GM23338 (cell line): ENCODE data around the gene TOM1. TPM values are rescaled to one million over a fixed set of nuclear protein-coding genes. Genes with fewer than 3 reads are reported as not detected.

Experiments used
- ATAC-seq: fragments of 200-7000 bp; cut with Tn5 transposase; 3 replicates; pipeline ENCODE4 v1.9.1; 2020
- DNase-seq: peaks from one replicate; pipeline ENCODE4 v3.0.0-alpha.2; 2015; ENCODE audit warnings: low spot score
- H2AFZ ChIP-seq: fragments of 200-600 bp; sonication (generic); 2 replicates; pipeline ENCODE4 v1.8.0; 2016; ENCODE audit warnings: antibody characterized with exemption, mild to moderate bottlenecking, moderate library complexity
- H3F3A ChIP-seq: fragments of 200-600 bp; sonication (generic); replicated peaks from 2 replicates; pipeline ENCODE4 v1.8.0; 2017; ENCODE audit warnings: antibody characterized with exemption, mixed run types, low read depth
- H3K27ac ChIP-seq: fragments of 200-600 bp; sonication (generic); 2 replicates; pipeline ENCODE4 v1.6.1; 2016; ENCODE audit warnings: low read depth
- H3K27me3 ChIP-seq: fragments of 200-600 bp; sonication (generic); 2 replicates; pipeline ENCODE4 v1.8.0; 2016; ENCODE audit warnings: mild to moderate bottlenecking, mixed run types, moderate library complexity; ENCODE audit not compliant: insufficient read depth
- H3K36me3 ChIP-seq: fragments of 200-600 bp; sonication (generic); 2 replicates; pipeline ENCODE4 v1.8.0; 2016; ENCODE audit warnings: mild to moderate bottlenecking; ENCODE audit not compliant: insufficient read depth
- H3K4me1 ChIP-seq: fragments of 200-600 bp; sonication (generic); 2 replicates; pipeline ENCODE4 v1.8.0; 2016; ENCODE audit warnings: mild to moderate bottlenecking, moderate library complexity; ENCODE audit not compliant: insufficient read depth
- H3K4me2 ChIP-seq: fragments of 200-600 bp; sonication (generic); 2 replicates; pipeline ENCODE4 v1.7.1; 2017; ENCODE audit warnings: mixed run types
- H3K4me3 ChIP-seq: fragments of 200-600 bp; sonication (generic); 2 replicates; pipeline ENCODE4 v1.6.1; 2016; ENCODE audit warnings: mixed run types
- H3K79me2 ChIP-seq: fragments of 200-600 bp; sonication (generic); replicated peaks from 2 replicates; pipeline ENCODE4 v1.8.0; 2017; ENCODE audit warnings: mild to moderate bottlenecking; ENCODE audit not compliant: insufficient read depth
- H3K9me2 ChIP-seq: fragments of 200-600 bp; sonication (generic); 2 replicates; pipeline ENCODE4 v1.8.0; 2017; ENCODE audit not compliant: insufficient read depth
- H4K20me1 ChIP-seq: fragments of 200-600 bp; sonication (generic); replicated peaks from 2 replicates; pipeline ENCODE4 v1.8.0; 2017; ENCODE audit warnings: mild to moderate bottlenecking; ENCODE audit not compliant: insufficient read depth
- H3K27ac Mint-ChIP-seq: 2 replicates; pipeline ENCODE4 v1.8.0; 2020; ENCODE audit warnings: inconsistent platforms, mild to moderate bottlenecking, moderate library complexity, mixed read lengths
- H3K27me3 Mint-ChIP-seq: 3 replicates; pipeline ENCODE4 v1.8.0; 2022; ENCODE audit warnings: low read depth, mild to moderate bottlenecking, moderate library complexity, mixed read lengths, inconsistent platforms; ENCODE audit not compliant: insufficient read depth, poor library complexity
- H3K36me3 Mint-ChIP-seq: 3 replicates; pipeline ENCODE4 v1.8.0; 2021; ENCODE audit warnings: low read depth, mild to moderate bottlenecking, inconsistent platforms, moderate library complexity, mixed read lengths
- H3K4me1 Mint-ChIP-seq: 3 replicates; pipeline ENCODE4 v1.8.0; 2020; ENCODE audit warnings: mild to moderate bottlenecking, inconsistent platforms, mixed read lengths
- H3K4me3 Mint-ChIP-seq: 3 replicates; pipeline ENCODE4 v1.8.0; 2021; ENCODE audit warnings: moderate library complexity, mild to moderate bottlenecking, inconsistent platforms, mixed read lengths
- H3K9me3 Mint-ChIP-seq: 3 replicates; pipeline ENCODE4 v1.8.0; 2020; ENCODE audit warnings: moderate library complexity, mild to moderate bottlenecking, inconsistent platforms, mixed read lengths
- CREB1 ChIP-seq: fragments of 250-450 bp; sonication (Bioruptor Pico); IDR thresholded peaks from 2 replicates; pipeline ENCODE4 v1.5.0; 2020; ENCODE audit warnings: low read depth, mild to moderate bottlenecking, moderate library complexity
- ETS1 ChIP-seq: IDR thresholded peaks from 2 replicates; pipeline ENCODE4 v1.6.1; 2016; ENCODE audit warnings: antibody characterized with exemption
- EZH2 ChIP-seq: fragments of 200-600 bp; sonication (generic); IDR thresholded peaks from one replicate; pipeline ENCODE4 v1.8.0; 2017; ENCODE audit warnings: antibody characterized with exemption, mild to moderate bottlenecking, low read depth; ENCODE audit not compliant: unreplicated experiment
- EZH2phosphoT487 ChIP-seq: fragments of 200-600 bp; sonication (generic); IDR thresholded peaks from one replicate; pipeline ENCODE4 v1.8.1; 2018; ENCODE audit warnings: antibody characterized with exemption; ENCODE audit not compliant: unreplicated experiment
- JUNB ChIP-seq: IDR thresholded peaks from one replicate; pipeline ENCODE4 v1.6.1; 2016; ENCODE audit warnings: antibody characterized with exemption; ENCODE audit not compliant: unreplicated experiment
- NANOG ChIP-seq: IDR thresholded peaks from 2 replicates; pipeline ENCODE4 v1.6.1; 2016; ENCODE audit warnings: antibody characterized with exemption, borderline replicate concordance
- POLR2AphosphoS5 ChIP-seq: IDR thresholded peaks from 2 replicates; pipeline ENCODE4 v1.6.1; 2016; ENCODE audit warnings: antibody characterized with exemption, low read depth
- REST ChIP-seq: IDR thresholded peaks from one replicate; pipeline ENCODE4 v1.6.1; 2018; ENCODE audit warnings: antibody characterized with exemption; ENCODE audit not compliant: unreplicated experiment
- STAT1 ChIP-seq: IDR thresholded peaks from one replicate; pipeline ENCODE4 v1.6.1; 2016; ENCODE audit warnings: antibody characterized with exemption; ENCODE audit not compliant: unreplicated experiment
- ZNF114 ChIP-seq: fragments of 250-450 bp; sonication (Bioruptor Pico); IDR thresholded peaks from 2 replicates; pipeline ENCODE4 v1.5.0; 2020; ENCODE audit warnings: mild to moderate bottlenecking, moderate library complexity
- ZNF331 ChIP-seq: fragments of 250-450 bp; sonication (Bioruptor Pico); IDR thresholded peaks from 2 replicates; pipeline ENCODE4 v1.5.0; 2020; ENCODE audit warnings: low read depth, mild to moderate bottlenecking, moderate library complexity
- polyA plus RNA-seq: library from polyadenylated mRNA; unstranded; fragments of >200 nt; fragmentation: Nextera tagmentation; extraction: Ambion mirVana; gene quantifications from 2 replicates; pipeline ENCODE4 v1.2.1, GENCODE V29; 2016
- total RNA-seq: library from RNA; depleted of rRNA; stranded (reverse); fragments of >200 nt; shearing (Covaris generic); gene quantifications from 2 replicates; pipeline ENCODE4 v1.2.3, GENCODE V29; 2014
- TF ChIP-seq, protein P1 (sequence below), 2 experiments: fragments of 200-600 bp in 1 of 2; sonication (generic) in 1 of 2; conservative IDR thresholded peaks; 2 replicates each; pipeline versions ENCODE4 v1.5.1 to v1.6.1; 2016 to 2017; ENCODE audit warnings: antibody characterized with exemption in 2 of 2, low read depth in 2 of 2, mild to moderate bottlenecking in 2 of 2, moderate library complexity in 1 of 2
- TF ChIP-seq, protein P2 (sequence below): fragments of 250-450 bp; sonication (Bioruptor Pico); IDR thresholded peaks from 2 replicates; pipeline ENCODE4 v1.5.0; 2020; ENCODE audit warnings: mild to moderate bottlenecking, moderate library complexity

TOM1 gene
- total and polyA plus RNA-seq, 2 experiments from 2014 or later = 10.9 to 17.8 TPM

- H3K27ac ChIP-seq = no peak overlapping the region
- H3F3A ChIP-seq = no peaks in the 10 kb centered on the region
- TF ChIP-seq JUNB = no peak
- TF ChIP-seq ZNF331 (CRISPR knock-in tag) = no peak
- no peak for TF ChIP-seq ETS1
- no peak for TF ChIP-seq EZH2
- TF ChIP-seq EZH2phosphoT487 = no peak
- no peak for TF ChIP-seq NANOG
- no peak for TF ChIP-seq POLR2AphosphoS5
- TF ChIP-seq REST = no peak
- TF ChIP-seq, protein P1, sequence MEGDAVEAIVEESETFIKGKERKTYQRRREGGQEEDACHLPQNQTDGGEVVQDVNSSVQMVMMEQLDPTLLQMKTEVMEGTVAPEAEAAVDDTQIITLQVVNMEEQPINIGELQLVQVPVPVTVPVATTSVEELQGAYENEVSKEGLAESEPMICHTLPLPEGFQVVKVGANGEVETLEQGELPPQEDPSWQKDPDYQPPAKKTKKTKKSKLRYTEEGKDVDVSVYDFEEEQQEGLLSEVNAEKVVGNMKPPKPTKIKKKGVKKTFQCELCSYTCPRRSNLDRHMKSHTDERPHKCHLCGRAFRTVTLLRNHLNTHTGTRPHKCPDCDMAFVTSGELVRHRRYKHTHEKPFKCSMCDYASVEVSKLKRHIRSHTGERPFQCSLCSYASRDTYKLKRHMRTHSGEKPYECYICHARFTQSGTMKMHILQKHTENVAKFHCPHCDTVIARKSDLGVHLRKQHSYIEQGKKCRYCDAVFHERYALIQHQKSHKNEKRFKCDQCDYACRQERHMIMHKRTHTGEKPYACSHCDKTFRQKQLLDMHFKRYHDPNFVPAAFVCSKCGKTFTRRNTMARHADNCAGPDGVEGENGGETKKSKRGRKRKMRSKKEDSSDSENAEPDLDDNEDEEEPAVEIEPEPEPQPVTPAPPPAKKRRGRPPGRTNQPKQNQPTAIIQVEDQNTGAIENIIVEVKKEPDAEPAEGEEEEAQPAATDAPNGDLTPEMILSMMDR (conservative IDR thresholded peaks at IDR 0.05; ENCODE audit: low read depth in 2 of 2) = no peak
- TF ChIP-seq STAT1 = no peak
- TF ChIP-seq, protein P2, sequence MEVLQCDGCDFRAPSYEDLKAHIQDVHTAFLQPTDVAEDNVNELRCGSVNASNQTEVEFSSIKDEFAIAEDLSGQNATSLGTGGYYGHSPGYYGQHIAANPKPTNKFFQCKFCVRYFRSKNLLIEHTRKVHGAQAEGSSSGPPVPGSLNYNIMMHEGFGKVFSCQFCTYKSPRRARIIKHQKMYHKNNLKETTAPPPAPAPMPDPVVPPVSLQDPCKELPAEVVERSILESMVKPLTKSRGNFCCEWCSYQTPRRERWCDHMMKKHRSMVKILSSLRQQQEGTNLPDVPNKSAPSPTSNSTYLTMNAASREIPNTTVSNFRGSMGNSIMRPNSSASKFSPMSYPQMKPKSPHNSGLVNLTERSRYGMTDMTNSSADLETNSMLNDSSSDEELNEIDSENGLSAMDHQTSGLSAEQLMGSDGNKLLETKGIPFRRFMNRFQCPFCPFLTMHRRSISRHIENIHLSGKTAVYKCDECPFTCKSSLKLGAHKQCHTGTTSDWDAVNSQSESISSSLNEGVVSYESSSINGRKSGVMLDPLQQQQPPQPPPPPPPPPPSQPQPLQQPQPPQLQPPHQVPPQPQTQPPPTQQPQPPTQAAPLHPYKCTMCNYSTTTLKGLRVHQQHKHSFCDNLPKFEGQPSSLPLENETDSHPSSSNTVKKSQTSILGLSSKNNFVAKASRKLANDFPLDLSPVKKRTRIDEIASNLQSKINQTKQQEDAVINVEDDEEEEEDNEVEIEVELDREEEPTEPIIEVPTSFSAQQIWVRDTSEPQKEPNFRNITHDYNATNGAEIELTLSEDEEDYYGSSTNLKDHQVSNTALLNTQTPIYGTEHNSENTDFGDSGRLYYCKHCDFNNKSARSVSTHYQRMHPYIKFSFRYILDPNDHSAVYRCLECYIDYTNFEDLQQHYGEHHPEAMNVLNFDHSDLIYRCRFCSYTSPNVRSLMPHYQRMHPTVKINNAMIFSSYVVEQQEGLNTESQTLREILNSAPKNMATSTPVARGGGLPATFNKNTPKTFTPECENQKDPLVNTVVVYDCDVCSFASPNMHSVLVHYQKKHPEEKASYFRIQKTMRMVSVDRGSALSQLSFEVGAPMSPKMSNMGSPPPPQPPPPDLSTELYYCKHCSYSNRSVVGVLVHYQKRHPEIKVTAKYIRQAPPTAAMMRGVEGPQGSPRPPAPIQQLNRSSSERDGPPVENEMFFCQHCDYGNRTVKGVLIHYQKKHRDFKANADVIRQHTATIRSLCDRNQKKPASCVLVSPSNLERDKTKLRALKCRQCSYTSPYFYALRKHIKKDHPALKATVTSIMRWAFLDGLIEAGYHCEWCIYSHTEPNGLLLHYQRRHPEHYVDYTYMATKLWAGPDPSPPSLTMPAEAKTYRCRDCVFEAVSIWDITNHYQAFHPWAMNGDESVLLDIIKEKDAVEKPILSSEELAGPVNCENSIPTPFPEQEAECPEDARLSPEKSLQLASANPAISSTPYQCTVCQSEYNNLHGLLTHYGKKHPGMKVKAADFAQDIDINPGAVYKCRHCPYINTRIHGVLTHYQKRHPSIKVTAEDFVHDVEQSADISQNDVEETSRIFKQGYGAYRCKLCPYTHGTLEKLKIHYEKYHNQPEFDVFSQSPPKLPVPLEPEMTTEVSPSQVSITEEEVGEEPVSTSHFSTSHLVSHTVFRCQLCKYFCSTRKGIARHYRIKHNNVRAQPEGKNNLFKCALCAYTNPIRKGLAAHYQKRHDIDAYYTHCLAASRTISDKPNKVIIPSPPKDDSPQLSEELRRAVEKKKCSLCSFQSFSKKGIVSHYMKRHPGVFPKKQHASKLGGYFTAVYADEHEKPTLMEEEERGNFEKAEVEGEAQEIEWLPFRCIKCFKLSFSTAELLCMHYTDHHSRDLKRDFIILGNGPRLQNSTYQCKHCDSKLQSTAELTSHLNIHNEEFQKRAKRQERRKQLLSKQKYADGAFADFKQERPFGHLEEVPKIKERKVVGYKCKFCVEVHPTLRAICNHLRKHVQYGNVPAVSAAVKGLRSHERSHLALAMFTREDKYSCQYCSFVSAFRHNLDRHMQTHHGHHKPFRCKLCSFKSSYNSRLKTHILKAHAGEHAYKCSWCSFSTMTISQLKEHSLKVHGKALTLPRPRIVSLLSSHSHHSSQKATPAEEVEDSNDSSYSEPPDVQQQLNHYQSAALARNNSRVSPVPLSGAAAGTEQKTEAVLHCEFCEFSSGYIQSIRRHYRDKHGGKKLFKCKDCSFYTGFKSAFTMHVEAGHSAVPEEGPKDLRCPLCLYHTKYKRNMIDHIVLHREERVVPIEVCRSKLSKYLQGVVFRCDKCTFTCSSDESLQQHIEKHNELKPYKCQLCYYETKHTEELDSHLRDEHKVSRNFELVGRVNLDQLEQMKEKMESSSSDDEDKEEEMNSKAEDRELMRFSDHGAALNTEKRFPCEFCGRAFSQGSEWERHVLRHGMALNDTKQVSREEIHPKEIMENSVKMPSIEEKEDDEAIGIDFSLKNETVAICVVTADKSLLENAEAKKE (CRISPR knock-in tag) = no peak
- no peak for TF ChIP-seq CREB1 (CRISPR knock-in tag)
- TF ChIP-seq ZNF114 (CRISPR knock-in tag) = no peak
- no peak overlapping the region for H3K4me3 Mint-ChIP-seq
- H3K27me3 Mint-ChIP-seq = peaks cover 1% of the 10 kb centered on the region
- ATAC-seq = no peak
- no peaks in the 10 kb centered on the region for H3K4me1 ChIP-seq
- H3K27ac Mint-ChIP-seq = no peak overlapping the region
- H3K36me3 Mint-ChIP-seq = peaks cover 7% of the 10 kb centered on the region; the same call in 2 of the 3 replicates
- no peaks in the 10 kb centered on the region for H3K9me3 Mint-ChIP-seq
- no peak for DNase-seq
- H3K4me3 ChIP-seq = no peak overlapping the region
- no peaks in the 10 kb centered on the region for H4K20me1 ChIP-seq
- no peaks in the 10 kb centered on the region for H3K27me3 ChIP-seq
- H3K4me1 Mint-ChIP-seq = peaks cover 3% of the 10 kb centered on the region; the same call in 2 of the 3 replicates
- H3K9me2 ChIP-seq = no peaks in the 10 kb centered on the region
- H3K36me3 ChIP-seq = no peaks in the 10 kb centered on the region
- no peak overlapping the region for H3K4me2 ChIP-seq
- no peak overlapping the region for H2AFZ ChIP-seq
- no peaks in the 10 kb centered on the region for H3K79me2 ChIP-seq
Measured at GRCh38 chr22:35344956-35345690, 45.4 kb downstream of the TOM1 start.
